H9 (cell line): ENCODE measurements around the gene MSL1. TPM values are rescaled to one million over a fixed set of nuclear protein-coding genes. Genes with fewer than 3 reads are reported as not detected.
A peak's percentile ranks its signal among the peaks of the same experiment; 100 is the strongest.

Source experiments
- DNase-seq: peaks from one replicate; pipeline ENCODE4 v3.0.0-alpha.2; 2017
- H2AFZ ChIP-seq: one replicate; pipeline ENCODE4 v1.6.1; 2013; ENCODE audit warnings: mild to moderate bottlenecking, low read length, control low read depth, moderate library complexity
- H2AK5ac ChIP-seq: 2 replicates; pipeline ENCODE4 v1.6.1; 2013; ENCODE audit warnings: low read length, control low read depth, mixed read lengths; ENCODE audit not compliant: insufficient read length
- H2BK120ac ChIP-seq: one replicate; pipeline ENCODE4 v1.6.1; 2013; ENCODE audit warnings: low read depth, mild to moderate bottlenecking, low read length, control low read depth, inconsistent platforms; ENCODE audit not compliant: poor library complexity, severe bottlenecking
- H2BK12ac ChIP-seq: 2 replicates; pipeline ENCODE4 v1.6.1; 2013; ENCODE audit warnings: low read length, control low read depth, mixed read lengths, low read depth; ENCODE audit not compliant: insufficient read length
- H2BK15ac ChIP-seq: 2 replicates; pipeline ENCODE4 v1.6.1; 2013; ENCODE audit warnings: low read depth, low read length, control low read depth
- H2BK20ac ChIP-seq: one replicate; pipeline ENCODE4 v1.6.1; 2013; ENCODE audit warnings: low read depth, mild to moderate bottlenecking, low read length, control low read depth, inconsistent platforms; ENCODE audit not compliant: poor library complexity, severe bottlenecking
- H2BK5ac ChIP-seq: 2 replicates; pipeline ENCODE4 v1.6.1; 2013; ENCODE audit warnings: low read length, control low read depth, mixed read lengths; ENCODE audit not compliant: insufficient read length
- H3K14ac ChIP-seq: 2 replicates; pipeline ENCODE4 v1.6.1; 2013; ENCODE audit warnings: low read length, control low read depth; ENCODE audit not compliant: insufficient read depth
- H3K18ac ChIP-seq: 2 replicates; pipeline ENCODE4 v1.6.1; 2013; ENCODE audit warnings: low read depth, mild to moderate bottlenecking, mixed read lengths, low read length, control low read depth; ENCODE audit not compliant: insufficient read length
- H3K23ac ChIP-seq: 2 replicates; pipeline ENCODE4 v1.6.1; 2013; ENCODE audit warnings: low read length, control low read depth, mixed read lengths, low read depth; ENCODE audit not compliant: insufficient read length
- H3K23me2 ChIP-seq: 2 replicates; pipeline ENCODE4 v1.6.1; 2013; ENCODE audit warnings: low read depth, mild to moderate bottlenecking, mixed read lengths, low read length, control low read depth; ENCODE audit not compliant: insufficient read length, poor library complexity, severe bottlenecking
- H3K27ac ChIP-seq: 2 replicates; pipeline ENCODE4 v1.5.1; 2013; ENCODE audit warnings: low read length, control low read depth, mixed read lengths, low read depth; ENCODE audit not compliant: insufficient read length
- H3K27me3 ChIP-seq: 2 replicates; pipeline ENCODE4 v1.6.1; 2013; ENCODE audit warnings: low read length, control low read depth, inconsistent platforms; ENCODE audit not compliant: insufficient read depth
- H3K4ac ChIP-seq: 2 replicates; pipeline ENCODE4 v1.6.1; 2013; ENCODE audit warnings: low read depth, mild to moderate bottlenecking, control low read depth, inconsistent platforms, low read length, moderate library complexity
- H3K4me1 ChIP-seq: 2 replicates; pipeline ENCODE4 v1.6.1; 2013; ENCODE audit warnings: low read length, control low read depth, inconsistent platforms; ENCODE audit not compliant: insufficient read depth
- H3K4me2 ChIP-seq: 2 replicates; pipeline ENCODE4 v1.6.1; 2013; ENCODE audit warnings: low read length, control low read depth, mixed read lengths; ENCODE audit not compliant: insufficient read length, insufficient read depth
- H3K56ac ChIP-seq: 2 replicates; pipeline ENCODE4 v1.6.1; 2013; ENCODE audit warnings: low read depth, mild to moderate bottlenecking, mixed read lengths, low read length, control low read depth; ENCODE audit not compliant: insufficient read length
- H3K79me1 ChIP-seq: 2 replicates; pipeline ENCODE4 v1.6.1; 2013; ENCODE audit warnings: low read depth, mild to moderate bottlenecking, moderate library complexity, low read length, control low read depth, inconsistent platforms; ENCODE audit not compliant: insufficient read depth, poor library complexity, severe bottlenecking
- H3K79me2 ChIP-seq: 2 replicates; pipeline ENCODE4 v1.6.1; 2013; ENCODE audit warnings: low read length, control low read depth, inconsistent platforms; ENCODE audit not compliant: insufficient read depth
- H3K9ac ChIP-seq: 2 replicates; pipeline ENCODE4 v1.6.1; 2013; ENCODE audit warnings: low read length, control low read depth, mixed read lengths; ENCODE audit not compliant: insufficient read length; ENCODE audit errors: extremely low read depth
- H3K9me3 ChIP-seq: one replicate; pipeline ENCODE4 v1.6.1; 2013; ENCODE audit warnings: low read depth, low read length, inconsistent platforms; ENCODE audit not compliant: control insufficient read depth
- H3T11ph ChIP-seq: one replicate; pipeline ENCODE4 v1.6.1; 2013; ENCODE audit warnings: mild to moderate bottlenecking, low read length, control low read depth, inconsistent platforms
- H4K20me1 ChIP-seq: one replicate; pipeline ENCODE4 v1.6.1; 2013; ENCODE audit not compliant: control insufficient read depth, insufficient read length, insufficient read depth
- H4K5ac ChIP-seq: 2 replicates; pipeline ENCODE4 v1.6.1; 2013; ENCODE audit warnings: low read depth, mild to moderate bottlenecking, mixed read lengths, low read length, control low read depth; ENCODE audit not compliant: insufficient read length
- H4K8ac ChIP-seq: replicated peaks from 2 replicates; pipeline ENCODE4 v1.6.1; 2013; ENCODE audit warnings: low read length, control low read depth, mixed read lengths, low read depth; ENCODE audit not compliant: insufficient read length
- H4K91ac ChIP-seq: 2 replicates; pipeline ENCODE4 v1.6.1; 2013; ENCODE audit warnings: low read depth, mild to moderate bottlenecking, moderate library complexity, mixed read lengths, low read length, control low read depth; ENCODE audit not compliant: insufficient read length
- H3K27ac Mint-ChIP-seq, 3 experiments: 2 replicates in 2 of 3; 3 replicates in 1 of 3; pipeline ENCODE4 v1.8.0; 2020 to 2021; ENCODE audit warnings: mixed read lengths in 3 of 3, mild to moderate bottlenecking in 1 of 3, moderate library complexity in 1 of 3
- H3K27me3 Mint-ChIP-seq: 2 replicates; pipeline ENCODE4 v1.8.0; 2021; ENCODE audit warnings: low read depth, mild to moderate bottlenecking, moderate library complexity, mixed read lengths
- H3K36me3 Mint-ChIP-seq, 3 experiments: 2 replicates in 2 of 3; 3 replicates in 1 of 3; pipeline ENCODE4 v1.8.0; 2020 to 2021; ENCODE audit warnings: low read depth in 3 of 3, mixed read lengths in 3 of 3; ENCODE audit not compliant: insufficient read depth in 1 of 3
- H3K4me1 Mint-ChIP-seq, 2 experiments: 2 replicates each; pipeline ENCODE4 v1.8.0; 2020; ENCODE audit warnings: mixed read lengths in 2 of 2
- H3K4me3 Mint-ChIP-seq, 2 experiments: 2 replicates in 1 of 2; 3 replicates in 1 of 2; pipeline ENCODE4 v1.8.0; 2020 to 2021; ENCODE audit warnings: mild to moderate bottlenecking in 2 of 2, mixed read lengths in 2 of 2, moderate library complexity in 1 of 2
- H3K9me3 Mint-ChIP-seq, 2 experiments: 2 replicates in 1 of 2; 3 replicates in 1 of 2; pipeline ENCODE4 v1.8.0; 2020; ENCODE audit warnings: mild to moderate bottlenecking in 2 of 2, mixed read lengths in 2 of 2, moderate library complexity in 1 of 2
- CTCF ChIP-seq: fragments of 200-600 bp; sonication (generic); conservative IDR thresholded peaks from 3 replicates; pipeline ENCODE4 v1.8.0; 2021; ENCODE audit warnings: antibody characterized with exemption, mild to moderate bottlenecking
- WGBS: extraction: QIAGEN DNeasy Blood & Tissue Kit; methylation state at CpG from one replicate; pipeline ENCODE4 v1.1.7; 2013; ENCODE audit warnings: missing lambda C conversion rate, low lambda C conversion rate, mixed read lengths; ENCODE audit not compliant: insufficient read length; ENCODE audit errors: extremely low coverage; 5-methylcytosine and 5-hydroxymethylcytosine counted together
- total RNA-seq: library from RNA; stranded (reverse); gene quantifications from 2 replicates; pipeline ENCODE4 v1.2.1, GENCODE V29; 2021

The MSL1 gene
- total RNA-seq, 1 experiment from 2014 or later, result 105 TPM

- Histone ChIP-seq H3K56ac (no peak overlapping the region), H3K4ac (no peak overlapping the region), H3K27me3 (no peaks in the 10 kb centered on the region; the same call in 1 of the 2 replicates), H2BK15ac (no peak overlapping the region), H3K23me2 (no peaks in the 10 kb centered on the region), H3K18ac (no peak overlapping the region), H3K4me1 (peaks cover 5% of the 10 kb centered on the region; the same call in 1 of the 2 replicates), H3K23ac (no peak overlapping the region), H3T11ph (no peak overlapping the region), H2BK5ac (no peak overlapping the region), H2BK12ac (no peak overlapping the region), H4K20me1 (peaks cover 2% of the 10 kb centered on the region), H3K79me1 (no peaks in the 10 kb centered on the region), H2AK5ac (no peak overlapping the region), H3K9ac (no peak overlapping the region), H4K8ac (no peak overlapping the region), H4K91ac (no peak overlapping the region), H4K5ac (no peak overlapping the region), H2BK120ac (no peak overlapping the region), H2BK20ac (no peak overlapping the region), H2AFZ (no peak overlapping the region), H3K79me2 (no peaks in the 10 kb centered on the region), H3K27ac (no peak overlapping the region), H3K14ac (no peak overlapping the region), H3K9me3 (no peaks in the 10 kb centered on the region), H3K4me2 (peak overlapping the region; percentile 47)
- Mint-ChIP-seq H3K27ac (peak overlapping the region in 1 of 3 experiments; percentile 40; a peak in 1 of 7 replicates), H3K9me3 (no peaks in the 10 kb centered on the region), H3K4me3 (peak overlapping the region; percentile 33 to 75), H3K4me1 (peaks cover 25 to 33% of the 10 kb centered on the region in 2 experiments), H3K27me3 (no peaks in the 10 kb centered on the region; the same call in 1 of the 2 replicates), H3K36me3 (peaks cover 21 to 48% (median 37%) of the 10 kb centered on the region in 3 experiments)
- WGBS, result no CpG with 5 or more reads among the region's 2 CpGs
- DNase-seq, result no peak
- TF ChIP-seq CTCF, result no peak
Observed at GRCh38 chr17:40176754-40177110, 55.0 kb downstream of the MSL1 start.
